GM12891 (cell line): ENCODE data around the gene CAMK1D.

Experiments used
- POLR2A ChIP-seq: IDR thresholded peaks from 2 replicates; pipeline ENCODE4 v1.6.1; 2011; ENCODE audit warnings: low read depth, low read length, control low read depth
- POU2F2 ChIP-seq: IDR thresholded peaks from 2 replicates; pipeline ENCODE4 v1.6.1; 2011; ENCODE audit warnings: low read depth, mild to moderate bottlenecking, control low read depth, low read length, moderate library complexity

DNA sequence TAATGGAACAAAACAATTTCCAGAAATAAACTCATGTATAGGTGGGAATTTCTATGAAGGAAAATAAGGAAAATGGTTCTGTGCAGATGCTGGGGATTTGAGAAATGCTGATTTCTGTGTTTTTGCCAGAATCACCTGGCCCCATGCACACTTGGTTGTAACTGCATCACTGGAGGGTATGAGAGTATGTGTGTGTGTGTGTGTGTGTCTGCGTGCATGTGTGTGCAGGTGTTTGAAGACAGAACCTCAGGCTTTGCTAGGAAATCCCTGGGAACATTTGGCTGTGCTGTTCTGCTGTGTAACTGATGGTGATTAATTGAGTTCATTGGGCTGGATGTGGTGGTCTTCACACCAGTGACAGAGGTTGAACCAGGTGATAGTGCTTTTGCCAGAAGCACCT is 141.6 kb downstream of the CAMK1D start:
- no peak for TF ChIP-seq POU2F2
- no peak for TF ChIP-seq POLR2A
